Non-pigmented ciliary epithelial cell (primary cell): ENCODE results near the gene INHBE.
"Not testable (repeated sequence)": the region's sequence is repeated elsewhere in the genome, so short reads cannot be mapped to it uniquely, and the experiment has no call there.

Source experiments
- DNase-seq: peaks from one replicate; pipeline ENCODE4 v3.0.0-alpha.2; 2010; ENCODE audit warnings: low read depth

INHBE gene

DNA sequence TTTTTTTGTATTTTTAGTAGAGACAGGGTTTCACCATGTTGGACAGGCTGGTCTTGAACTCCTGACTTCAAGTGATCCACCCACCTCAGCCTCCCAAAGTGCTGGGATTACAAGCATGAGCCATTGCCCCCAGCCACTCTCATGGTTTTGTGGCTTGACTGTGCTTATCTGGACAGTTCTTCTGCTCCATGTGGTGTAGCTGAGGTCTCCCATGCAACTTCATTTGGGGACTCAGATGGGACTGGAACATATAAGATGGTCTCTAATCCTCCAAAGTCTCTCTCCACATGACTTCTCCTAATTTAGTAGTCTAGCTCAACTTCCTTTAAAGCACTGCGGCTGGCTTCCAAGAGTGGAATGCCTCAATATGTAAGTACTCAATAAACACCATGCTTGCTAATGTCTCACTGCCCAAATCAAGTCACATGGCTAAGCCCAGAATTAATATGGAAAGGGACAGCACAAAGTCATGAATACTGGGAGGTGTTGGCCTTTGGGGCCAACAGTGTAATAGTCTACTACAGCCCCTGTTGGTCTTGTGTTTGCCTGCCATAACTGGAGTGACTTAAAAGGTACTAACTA, 13.2 kb upstream of the INHBE start:
- no peak for DNase-seq

DNA sequence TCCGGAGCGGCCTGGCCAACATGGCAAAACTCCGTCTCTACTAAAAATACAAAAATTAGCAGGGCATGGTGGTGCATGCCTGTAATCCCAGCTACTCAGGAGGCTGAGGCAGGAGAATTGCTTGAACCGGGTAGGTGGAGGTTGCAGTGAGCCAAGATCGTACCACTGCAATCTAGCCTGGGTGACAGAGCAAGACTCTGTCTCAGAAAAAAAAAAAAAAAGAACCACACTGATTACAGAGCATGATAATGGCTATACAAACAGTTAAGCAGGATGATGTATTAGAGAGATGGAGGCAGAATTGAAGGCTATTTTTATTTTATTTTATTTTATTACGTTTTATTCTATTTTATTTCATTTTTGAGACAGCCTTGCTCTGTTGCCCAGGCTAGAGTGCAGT, 10.8 kb upstream of the INHBE start:
- not testable (repeated sequence) for DNase-seq

DNA sequence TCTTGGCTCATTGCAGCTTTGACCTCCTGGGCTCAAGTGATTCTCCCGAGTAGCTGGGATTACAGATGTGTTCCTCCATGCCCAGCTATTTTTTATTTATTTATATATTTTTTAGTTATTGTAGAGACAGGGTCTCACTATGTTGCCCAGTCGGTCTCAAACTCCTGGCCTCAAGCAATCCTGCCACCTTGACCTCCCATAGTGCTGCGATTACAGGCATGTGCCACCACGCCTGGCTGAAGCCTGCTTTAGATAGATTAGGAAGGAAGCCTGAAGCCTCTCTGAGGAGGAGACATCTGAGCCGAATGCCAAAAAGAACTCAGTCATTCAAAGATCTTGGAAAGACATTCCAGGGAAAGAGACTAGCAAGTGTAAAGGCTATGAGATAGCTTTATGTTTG, 10.4 kb upstream of the INHBE start:
- DNase-seq, result no peak

DNA sequence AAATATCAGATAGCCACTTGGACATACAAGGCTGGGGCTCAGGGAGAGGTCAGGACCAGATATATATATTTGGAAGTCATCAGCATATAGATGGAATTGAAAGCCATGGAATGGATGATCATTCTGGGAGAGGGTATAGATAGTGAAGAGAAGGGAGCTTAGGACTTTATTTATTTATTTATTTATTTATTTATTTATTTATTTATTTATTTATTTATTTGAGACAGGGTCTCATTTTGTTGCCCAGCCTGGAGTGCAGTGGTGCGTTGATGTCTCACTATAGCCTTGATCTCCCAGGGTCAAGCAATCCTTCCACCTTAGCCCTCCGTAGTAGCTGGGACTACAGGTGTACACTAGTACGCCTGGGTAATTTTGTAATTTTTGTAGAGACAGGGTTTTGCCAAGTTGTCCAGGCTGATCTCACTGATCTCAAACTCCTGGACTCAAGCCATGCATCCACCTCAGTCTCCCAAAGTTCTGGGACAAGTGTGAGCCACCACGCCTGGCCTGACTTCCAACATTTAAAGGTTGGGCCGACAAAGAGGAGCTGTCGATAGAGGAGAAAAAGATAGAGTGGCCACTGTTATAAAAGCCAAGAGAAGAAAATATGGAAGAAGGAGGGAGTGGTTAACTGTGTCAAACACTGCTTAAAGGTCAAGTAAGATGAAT, 8.7 kb upstream of the INHBE start:
- DNase-seq, result no peak

DNA sequence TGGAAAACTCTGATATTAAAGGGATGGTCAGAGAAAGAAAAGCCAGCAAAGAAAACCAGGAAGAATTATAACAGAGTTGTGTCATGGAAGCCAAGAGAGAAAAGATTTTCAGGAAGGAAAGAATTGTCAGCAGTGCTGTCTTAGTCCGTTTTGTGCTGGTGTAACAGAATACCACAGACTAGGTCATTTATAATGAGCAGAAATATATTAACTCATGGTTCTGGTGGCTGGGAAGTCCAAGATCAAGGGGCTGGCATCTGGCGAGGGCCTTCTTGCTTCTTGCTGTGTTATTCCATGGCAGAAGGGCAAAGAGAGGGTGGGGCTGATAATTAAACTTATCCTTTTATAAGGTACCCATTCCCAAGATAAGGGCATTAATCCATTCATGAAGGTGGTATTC, 6.4 kb upstream of the INHBE start:
- DNase-seq, result no peak

DNA sequence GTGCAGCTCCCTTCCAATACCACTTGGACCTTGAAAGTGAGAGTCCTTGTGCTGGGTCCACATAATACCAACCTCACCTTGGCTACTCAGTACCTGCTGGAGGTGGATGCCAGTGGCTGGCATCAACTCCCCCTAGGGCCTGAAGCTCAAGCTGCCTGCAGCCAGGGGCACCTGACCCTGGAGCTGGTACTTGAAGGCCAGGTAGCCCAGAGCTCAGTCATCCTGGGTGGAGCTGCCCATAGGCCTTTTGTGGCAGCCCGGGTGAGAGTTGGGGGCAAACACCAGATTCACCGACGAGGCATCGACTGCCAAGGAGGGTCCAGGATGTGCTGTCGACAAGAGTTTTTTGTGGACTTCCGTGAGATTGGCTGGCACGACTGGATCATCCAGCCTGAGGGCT, 5.7 kb upstream of the INHBE start:
- DNase-seq, result no peak

DNA sequence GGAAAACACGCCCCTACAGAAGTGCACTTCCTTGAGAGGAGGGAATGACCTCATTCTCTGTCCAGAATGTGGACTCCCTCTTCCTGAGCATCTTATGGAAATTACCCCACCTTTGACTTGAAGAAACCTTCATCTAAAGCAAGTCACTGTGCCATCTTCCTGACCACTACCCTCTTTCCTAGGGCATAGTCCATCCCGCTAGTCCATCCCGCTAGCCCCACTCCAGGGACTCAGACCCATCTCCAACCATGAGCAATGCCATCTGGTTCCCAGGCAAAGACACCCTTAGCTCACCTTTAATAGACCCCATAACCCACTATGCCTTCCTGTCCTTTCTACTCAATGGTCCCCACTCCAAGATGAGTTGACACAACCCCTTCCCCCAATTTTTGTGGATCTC, 5.0 kb upstream of the INHBE start:
- no peak for DNase-seq

DNA sequence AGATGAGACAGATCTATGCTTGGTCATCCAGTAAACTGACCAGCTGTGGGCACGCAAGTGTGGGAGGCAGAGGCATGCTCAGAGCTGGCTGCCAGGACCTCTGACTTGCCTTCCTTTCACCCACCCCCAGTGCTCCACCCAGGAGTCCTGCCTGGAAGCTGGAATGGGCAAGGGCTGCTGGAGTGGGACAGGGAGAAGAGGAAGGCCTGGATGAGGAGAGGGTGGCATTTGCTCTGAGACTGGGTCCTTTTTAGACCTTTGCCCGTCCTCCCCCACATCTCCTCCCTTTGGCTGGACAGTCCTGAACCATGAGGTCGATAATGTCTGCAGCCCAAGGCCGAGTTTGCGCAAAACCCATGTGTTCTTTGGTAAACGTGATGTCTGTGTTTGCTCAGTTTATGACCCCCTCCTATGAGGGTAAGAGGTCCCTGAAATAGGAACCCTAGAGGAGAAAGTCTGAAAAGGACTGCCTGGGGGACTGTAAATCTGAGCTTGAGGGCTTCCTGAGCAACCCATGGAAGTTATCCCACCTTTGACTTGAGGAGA, 3.8 kb upstream of the INHBE start:
- DNase-seq, result no peak

DNA sequence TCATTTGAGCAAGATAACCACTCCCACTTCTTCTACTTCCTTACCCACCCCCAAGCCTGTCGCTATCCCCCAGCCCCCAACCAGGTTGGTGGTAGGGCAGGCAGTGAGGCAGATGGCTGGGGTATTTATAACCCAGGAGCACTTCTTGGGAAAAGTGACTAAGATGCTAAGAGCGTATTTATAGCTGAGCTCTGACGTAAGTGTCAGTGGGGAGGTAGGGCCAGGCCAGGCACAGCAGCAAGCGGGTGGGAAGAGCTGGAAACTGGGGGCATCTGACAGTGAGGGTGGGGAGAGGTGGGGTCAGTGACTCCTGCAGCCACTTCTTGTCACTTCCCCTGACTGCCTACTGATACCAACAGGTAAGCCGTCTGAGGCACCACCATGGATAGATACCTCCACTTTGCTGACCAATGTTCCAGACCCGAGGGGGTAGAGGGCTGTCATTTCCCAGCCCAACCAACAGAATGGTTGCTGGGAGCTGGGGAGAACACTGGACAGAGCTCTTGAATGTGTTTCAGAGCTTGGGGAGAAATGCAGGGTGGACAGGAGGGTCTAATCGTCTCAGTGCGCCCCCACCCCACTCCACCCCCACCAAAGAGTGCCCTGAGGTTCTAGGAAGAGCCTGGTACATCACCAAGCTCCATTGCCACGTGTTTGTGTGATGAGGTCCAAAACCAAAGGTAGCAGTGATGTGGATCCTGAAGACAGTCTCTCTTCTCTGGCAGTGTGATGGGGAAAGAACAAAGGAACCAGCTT, 2.7 kb upstream of the INHBE start:
- peak; percentile 65 for DNase-seq

DNA sequence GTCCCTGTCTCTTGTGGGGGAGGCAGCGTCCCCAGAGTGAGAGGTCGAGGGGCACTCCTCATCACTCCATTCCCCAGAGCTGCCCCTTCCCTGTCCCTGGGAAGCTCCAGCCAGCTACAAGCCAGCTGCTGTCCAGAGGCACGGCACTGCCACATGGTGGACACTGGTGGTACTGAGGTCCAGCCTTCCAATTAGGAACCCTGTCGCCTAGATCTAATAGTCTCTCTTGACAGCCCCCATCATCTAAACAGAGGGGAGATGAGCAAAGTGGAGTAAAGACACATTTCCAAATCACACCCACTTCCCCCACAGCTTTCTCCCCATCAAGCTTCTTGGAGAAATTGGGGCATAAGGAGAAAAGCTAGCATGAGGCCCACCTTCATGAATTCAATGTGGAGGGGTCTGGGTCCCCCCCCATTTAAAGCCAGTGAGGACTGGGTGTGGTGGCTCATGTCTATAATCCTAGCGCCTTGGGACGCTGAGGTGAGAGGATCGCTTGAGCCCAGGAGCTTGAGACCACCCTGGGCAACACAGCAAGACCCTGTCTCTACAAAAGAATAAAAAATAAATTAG, 2.1 kb upstream of the INHBE start:
- DNase-seq, result peak; percentile 36

DNA sequence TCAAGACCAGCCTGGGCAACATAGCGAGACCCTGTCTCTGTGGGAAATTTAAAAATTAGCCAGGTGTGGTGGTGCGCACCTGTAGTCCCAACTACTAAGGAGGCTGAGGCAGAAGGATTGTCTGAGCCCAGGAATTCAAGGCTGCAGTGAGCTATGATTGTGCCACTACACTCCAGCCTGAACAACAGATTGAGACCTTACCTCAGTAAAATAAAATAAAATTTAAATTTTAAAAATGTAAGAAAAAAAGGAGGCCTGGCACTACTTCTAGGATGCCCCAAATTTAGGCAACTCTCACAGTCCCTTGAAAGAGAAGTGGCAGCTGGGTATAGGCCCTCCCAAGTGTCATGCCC, 918 bp upstream of the INHBE start:
- no peak for DNase-seq

DNA sequence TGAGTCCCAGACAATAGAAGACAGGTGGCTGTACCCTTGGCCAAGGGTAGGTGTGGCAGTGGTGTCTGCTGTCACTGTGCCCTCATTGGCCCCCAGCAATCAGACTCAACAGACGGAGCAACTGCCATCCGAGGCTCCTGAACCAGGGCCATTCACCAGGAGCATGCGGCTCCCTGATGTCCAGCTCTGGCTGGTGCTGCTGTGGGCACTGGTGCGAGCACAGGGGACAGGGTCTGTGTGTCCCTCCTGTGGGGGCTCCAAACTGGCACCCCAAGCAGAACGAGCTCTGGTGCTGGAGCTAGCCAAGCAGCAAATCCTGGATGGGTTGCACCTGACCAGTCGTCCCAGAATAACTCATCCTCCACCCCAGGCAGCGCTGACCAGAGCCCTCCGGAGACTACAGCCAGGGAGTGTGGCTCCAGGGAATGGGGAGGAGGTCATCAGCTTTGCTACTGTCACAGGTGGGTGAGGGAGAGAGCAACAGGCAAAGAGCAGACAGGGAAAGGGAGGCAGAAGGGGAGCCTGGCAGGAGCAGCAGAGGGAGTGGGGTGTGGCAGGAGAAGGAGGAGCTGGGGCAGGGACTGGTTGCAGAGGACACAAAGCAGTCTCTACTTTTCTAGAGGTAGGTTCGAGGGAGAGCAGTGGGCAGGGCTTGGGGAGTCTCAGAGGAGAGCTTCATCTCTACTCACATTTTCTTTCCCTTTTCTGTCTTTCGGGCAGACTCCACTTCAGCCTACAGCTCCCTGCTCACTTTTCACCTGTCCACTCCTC, 452 bp downstream of the INHBE start:
- DNase-seq, result no peak

DNA sequence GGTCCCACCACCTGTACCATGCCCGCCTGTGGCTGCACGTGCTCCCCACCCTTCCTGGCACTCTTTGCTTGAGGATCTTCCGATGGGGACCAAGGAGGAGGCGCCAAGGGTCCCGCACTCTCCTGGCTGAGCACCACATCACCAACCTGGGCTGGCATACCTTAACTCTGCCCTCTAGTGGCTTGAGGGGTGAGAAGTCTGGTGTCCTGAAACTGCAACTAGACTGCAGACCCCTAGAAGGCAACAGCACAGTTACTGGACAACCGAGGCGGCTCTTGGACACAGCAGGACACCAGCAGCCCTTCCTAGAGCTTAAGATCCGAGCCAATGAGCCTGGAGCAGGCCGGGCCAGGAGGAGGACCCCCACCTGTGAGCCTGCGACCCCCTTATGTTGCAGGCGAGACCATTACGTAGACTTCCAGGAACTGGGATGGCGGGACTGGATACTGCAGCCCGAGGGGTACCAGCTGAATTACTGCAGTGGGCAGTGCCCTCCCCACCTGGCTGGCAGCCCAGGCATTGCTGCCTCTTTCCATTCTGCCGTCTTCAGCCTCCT, 1.1 kb downstream of the INHBE start:
- DNase-seq, result no peak

DNA sequence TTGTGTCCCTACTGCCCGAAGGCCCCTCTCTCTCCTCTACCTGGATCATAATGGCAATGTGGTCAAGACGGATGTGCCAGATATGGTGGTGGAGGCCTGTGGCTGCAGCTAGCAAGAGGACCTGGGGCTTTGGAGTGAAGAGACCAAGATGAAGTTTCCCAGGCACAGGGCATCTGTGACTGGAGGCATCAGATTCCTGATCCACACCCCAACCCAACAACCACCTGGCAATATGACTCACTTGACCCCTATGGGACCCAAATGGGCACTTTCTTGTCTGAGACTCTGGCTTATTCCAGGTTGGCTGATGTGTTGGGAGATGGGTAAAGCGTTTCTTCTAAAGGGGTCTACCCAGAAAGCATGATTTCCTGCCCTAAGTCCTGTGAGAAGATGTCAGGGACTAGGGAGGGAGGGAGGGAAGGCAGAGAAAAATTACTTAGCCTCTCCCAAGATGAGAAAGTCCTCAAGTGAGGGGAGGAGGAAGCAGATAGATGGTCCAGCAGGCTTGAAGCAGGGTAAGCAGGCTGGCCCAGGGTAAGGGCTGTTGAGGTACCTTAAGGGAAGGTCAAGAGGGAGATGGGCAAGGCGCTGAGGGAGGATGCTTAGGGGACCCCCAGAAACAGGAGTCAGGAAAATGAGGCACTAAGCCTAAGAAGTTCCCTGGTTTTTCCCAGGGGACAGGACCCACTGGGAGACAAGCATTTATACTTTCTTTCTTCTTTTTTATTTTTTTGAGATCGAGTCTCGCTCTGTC, 1.8 kb downstream of the INHBE start:
- DNase-seq, result no peak

DNA sequence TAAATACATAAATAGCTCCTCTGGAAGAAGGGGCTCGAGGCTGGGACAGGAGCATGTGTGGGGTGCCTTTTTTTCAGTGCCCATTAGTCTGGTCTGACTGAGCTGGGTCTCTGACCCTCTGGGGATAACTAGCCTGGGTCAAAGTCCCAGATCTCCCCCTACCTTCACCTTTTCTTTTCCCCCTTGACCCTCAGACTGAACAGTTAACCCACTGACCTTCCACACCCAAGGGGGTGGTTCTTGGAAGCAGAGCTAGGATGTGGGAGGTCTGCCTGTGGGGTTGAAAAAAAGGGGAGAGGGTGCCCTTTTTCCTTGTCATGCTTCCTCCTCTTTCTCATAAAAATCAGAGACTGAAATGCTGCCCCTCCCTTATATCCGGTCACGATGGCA, 3.6 kb downstream of the INHBE start:
- no peak for DNase-seq

DNA sequence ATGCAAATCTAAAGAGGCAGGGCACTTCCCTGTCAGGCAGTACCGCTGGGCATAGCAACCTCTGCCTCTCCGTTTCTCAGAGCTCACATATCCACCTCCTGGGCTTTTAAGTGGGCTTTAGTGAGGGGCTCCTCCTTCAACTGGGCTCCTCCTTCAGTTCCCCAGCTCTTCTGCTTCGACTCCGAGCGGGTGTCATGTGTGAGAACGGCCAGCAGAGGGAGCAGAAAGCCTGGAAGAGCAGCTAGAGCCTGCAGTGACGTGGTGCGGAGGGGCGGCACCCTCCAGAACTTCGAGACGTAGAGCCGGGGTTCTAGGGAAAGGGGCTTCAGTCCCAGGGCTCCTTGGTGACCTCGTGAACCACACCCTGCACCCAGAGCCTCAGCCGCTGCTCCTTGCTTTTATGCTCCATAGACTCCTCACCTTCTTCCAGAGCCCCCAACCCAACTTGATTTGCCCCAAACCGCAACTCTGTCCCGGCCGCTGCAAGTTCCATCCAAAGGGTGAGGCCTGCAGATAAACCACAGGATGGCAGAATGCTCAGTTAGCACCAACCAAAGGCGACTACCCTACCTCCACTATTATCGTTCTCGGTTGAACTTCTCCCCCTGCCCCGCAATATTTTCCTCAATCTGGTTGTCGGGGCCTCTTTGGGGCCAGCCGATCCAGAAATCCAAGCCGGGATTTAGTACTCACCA, 4.1 kb downstream of the INHBE start:
- DNase-seq, result peak; percentile 83

DNA sequence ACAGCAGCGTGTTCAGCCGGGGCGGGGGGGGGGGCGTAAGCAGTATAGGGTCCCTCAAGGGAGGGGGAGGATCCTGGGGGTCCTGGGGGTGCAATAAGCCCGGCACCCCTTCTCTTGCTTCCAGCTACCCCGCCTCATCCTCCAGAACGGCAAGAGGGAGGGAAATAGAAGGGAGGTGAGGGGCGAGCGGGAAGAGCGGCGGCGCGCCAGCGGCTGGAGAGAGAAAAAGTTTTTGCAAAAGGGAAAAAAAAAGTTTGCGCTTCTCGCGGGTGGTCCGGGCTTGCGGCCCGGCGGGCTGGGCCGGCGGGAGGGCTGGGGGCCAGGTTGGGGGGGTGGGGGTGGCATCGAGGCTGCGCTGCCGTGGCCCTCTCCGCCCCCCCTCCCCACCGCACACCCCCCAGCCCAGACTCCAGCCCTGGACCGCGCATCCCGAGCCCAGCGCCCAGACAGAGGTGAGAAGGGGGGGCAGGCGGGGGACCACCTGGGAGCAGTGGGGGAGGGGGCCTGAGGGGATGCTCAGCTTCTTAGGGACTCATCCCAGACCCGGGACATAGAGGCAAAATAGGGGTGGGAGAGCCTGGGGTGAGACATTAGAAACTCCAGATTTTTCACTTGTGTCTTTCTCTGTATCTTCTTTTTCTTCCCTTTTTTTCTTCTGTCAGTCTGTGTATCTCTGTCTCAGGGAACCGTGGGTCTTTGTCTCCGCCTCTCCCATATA, 4.8 kb downstream of the INHBE start, which contains the start of gene GLI1:
TSS of gene GLI1 (plus strand) at position 36 of the 718 bp plus-strand sequence. CDS start 3,907 bp downstream, outside the sequence.
- DNase-seq, result no peak

DNA sequence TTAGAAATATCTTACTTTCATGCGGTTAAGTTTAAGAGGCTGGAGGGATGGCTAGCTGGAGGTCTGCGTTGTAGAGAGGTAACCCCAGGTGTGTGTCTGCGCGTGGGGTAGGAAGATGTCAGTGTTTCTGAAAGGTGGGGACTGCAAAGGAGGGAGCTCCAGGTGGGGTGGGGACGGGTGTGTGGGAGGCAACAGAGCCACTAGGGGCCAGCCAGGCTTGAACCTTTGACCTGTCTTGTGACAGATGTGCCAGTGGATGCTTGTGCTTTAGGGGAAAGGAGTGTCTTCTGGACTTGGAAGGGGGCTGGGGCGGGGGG, 5.3 kb downstream of the INHBE start:
- DNase-seq, result no peak

DNA sequence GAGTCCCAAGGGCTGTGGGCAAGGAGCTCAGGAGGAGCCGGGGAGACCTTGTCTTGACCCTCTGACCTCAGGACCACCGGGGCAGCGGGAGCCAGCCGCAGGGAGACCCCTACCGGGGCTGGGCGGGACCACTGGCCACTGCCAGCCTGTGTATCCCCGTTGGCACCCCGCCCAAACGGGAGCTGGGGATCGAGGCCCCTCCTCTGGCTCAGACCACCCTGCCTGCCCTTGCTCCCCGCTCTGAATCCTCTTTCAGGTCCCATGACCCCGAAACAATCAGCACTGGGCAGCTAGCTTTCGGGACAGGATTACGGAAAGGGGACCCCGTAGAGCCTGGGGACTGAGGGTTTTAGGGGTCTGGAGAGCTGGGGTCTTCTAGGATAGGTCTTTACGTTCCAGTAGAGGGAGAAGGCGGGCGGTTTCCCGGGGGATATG, 5.8 kb downstream of the INHBE start:
- no peak for DNase-seq
